ENCODE measurements around the gene IL1A. TPM values are rescaled to one million over a fixed set of nuclear protein-coding genes. Genes with fewer than 3 reads are reported as not detected.

IL1A gene
- polyA plus RNA-seq, 1 of the 3 experiments (the other 2 are of a cell fraction), result not detected

DNA sequence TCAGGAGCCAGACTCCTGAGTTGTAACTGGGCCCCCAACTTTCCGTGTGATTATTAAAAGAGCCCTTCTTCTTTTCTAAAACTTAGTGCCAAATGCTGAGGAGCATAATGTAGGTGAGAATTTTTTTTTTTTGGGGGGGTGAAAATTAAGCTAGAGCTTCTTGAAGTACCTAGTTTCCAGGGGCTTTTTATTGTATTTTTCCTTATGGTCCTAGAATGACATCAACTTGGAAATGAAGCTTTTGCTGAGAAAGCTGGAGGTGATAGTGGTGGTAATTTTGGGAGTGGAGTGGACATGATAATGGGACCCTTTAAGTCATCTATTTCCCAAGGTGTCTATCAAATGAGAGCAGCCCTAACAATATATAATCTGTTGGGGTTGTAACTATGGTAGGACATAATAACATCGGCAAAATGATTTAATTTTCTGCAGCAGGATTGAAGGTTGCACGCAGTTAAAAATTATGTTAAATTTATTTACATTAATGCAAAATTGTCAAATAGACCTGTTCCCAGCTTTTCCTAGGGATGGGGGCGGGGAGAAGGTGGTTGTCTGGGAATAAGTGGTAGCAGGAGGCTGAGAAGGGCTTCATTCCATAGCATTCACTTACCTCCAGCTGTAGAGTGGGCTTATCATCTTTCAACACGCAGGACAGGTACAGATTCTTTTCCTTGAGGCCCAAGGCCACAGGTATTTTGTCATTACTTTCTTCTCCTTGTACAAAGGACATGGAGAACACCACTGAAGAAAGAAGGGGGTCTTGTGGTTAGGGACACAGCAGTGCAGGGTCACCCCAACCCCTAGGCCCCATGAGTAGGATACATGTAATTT, 46.6 kb upstream of the IL1A start:
- DNase-seq, result no peak
- Histone ChIP-seq H3K9me3 (no peaks in the 10 kb centered on the region), H3K79me2 (ENCODE audit: insufficient read depth) (no peaks in the 10 kb centered on the region), H4K20me1 (ENCODE audit: insufficient read depth) (no peaks in the 10 kb centered on the region), H3K27ac (ENCODE audit: low read depth in 2 of 2, low read length in 1 of 2) (no peak overlapping the region), H3K4me2 (no peak overlapping the region), H3K9ac (no peak overlapping the region), H3K36me3 (replicated peaks in 1 of 2; ENCODE audit: control insufficient read depth in 1 of 2, insufficient read depth in 2 of 2, low read length in 1 of 2) (no peaks in the 10 kb centered on the region), H3F3A (replicated peaks; ENCODE audit: insufficient read depth) (no peaks in the 10 kb centered on the region), H3K27me3 (ENCODE audit: insufficient read depth) (no peaks in the 10 kb centered on the region), H3K4me3 (ENCODE audit: low read depth in 2 of 2, low read length in 1 of 2) (no peak overlapping the region), H3K4me1 (ENCODE audit: control insufficient read depth in 1 of 2, insufficient read depth in 2 of 2, low read depth in 1 of 2, low read length in 1 of 2) (no peaks in the 10 kb centered on the region), H2AFZ (ENCODE audit: low read depth) (no peak overlapping the region), H3K9me2 (no peaks in the 10 kb centered on the region)
- POLR2A ChIA-PET, result no interaction called here
- TF ChIP-seq USF2 (IDR thresholded peaks at IDR 0.05; ENCODE audit: borderline replicate concordance, low read depth, low read length) (no peak), CHD2 (IDR thresholded peaks at IDR 0.05; ENCODE audit: low read length, partially characterized antibody) (no peak), EP300 (IDR thresholded peaks at IDR 0.05; ENCODE audit: borderline replicate concordance in 1 of 2, low read depth in 1 of 2, low read length in 1 of 2) (no peak), FOXM1 (IDR thresholded peaks at IDR 0.05; ENCODE audit: low read depth) (no peak), TEAD4 (IDR thresholded peaks at IDR 0.05; ENCODE audit: borderline replicate concordance, insufficient read depth) (no peak), TCF12 (IDR thresholded peaks at IDR 0.05) (no peak), FOSL2 (IDR thresholded peaks at IDR 0.05; ENCODE audit: borderline replicate concordance, low read depth) (no peak), RFX5 (IDR thresholded peaks at IDR 0.05; ENCODE audit: low read length) (no peak), JUND (IDR thresholded peaks at IDR 0.05) (no peak), NRF1 (IDR thresholded peaks at IDR 0.05; ENCODE audit: low read depth, low read length) (no peak), NFIC (IDR thresholded peaks at IDR 0.05; ENCODE audit: borderline replicate concordance) (no peak)
- TF ChIP-seq, protein P1, sequence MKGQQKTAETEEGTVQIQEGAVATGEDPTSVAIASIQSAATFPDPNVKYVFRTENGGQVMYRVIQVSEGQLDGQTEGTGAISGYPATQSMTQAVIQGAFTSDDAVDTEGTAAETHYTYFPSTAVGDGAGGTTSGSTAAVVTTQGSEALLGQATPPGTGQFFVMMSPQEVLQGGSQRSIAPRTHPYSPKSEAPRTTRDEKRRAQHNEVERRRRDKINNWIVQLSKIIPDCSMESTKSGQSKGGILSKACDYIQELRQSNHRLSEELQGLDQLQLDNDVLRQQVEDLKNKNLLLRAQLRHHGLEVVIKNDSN (IDR thresholded peaks at IDR 0.05; ENCODE audit: borderline replicate concordance, low read depth), result no peak
- TF ChIP-seq, protein P2, sequence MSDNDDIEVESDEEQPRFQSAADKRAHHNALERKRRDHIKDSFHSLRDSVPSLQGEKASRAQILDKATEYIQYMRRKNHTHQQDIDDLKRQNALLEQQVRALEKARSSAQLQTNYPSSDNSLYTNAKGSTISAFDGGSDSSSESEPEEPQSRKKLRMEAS (IDR thresholded peaks at IDR 0.05; ENCODE audit: low read depth), result no peak
- CTCF ChIA-PET, result no interaction called here
- 40% methylated on average over 5 of the region's 5 CpGs for WGBS (ENCODE audit: low lambda C conversion rate)

- H3K4me3 ChIP-seq (ENCODE audit: low read depth in 2 of 2, low read length in 1 of 2), result no peak overlapping the region
- POLR2A ChIA-PET, result no interaction called here
- H3K9me2 ChIP-seq, result no peaks in the 10 kb centered on the region
- DNase-seq, result no peak
- H3K9me3 ChIP-seq, result no peaks in the 10 kb centered on the region
- CTCF ChIA-PET, result no interaction called here
- no peak overlapping the region for H3K27ac ChIP-seq (ENCODE audit: low read depth in 2 of 2, low read length in 1 of 2)
- no peak overlapping the region for H2AFZ ChIP-seq (ENCODE audit: low read depth)
- H4K20me1 ChIP-seq (ENCODE audit: insufficient read depth), result no peaks in the 10 kb centered on the region
- TF ChIP-seq MXI1 (IDR thresholded peaks at IDR 0.05; ENCODE audit: low read depth, low read length) (no peak), MEF2A (IDR thresholded peaks at IDR 0.05; ENCODE audit: borderline replicate concordance, low read depth) (no peak), RCOR1 (IDR thresholded peaks at IDR 0.05; ENCODE audit: low read length) (no peak), JUND (IDR thresholded peaks at IDR 0.05) (no peak), SIN3A (IDR thresholded peaks at IDR 0.05; ENCODE audit: borderline replicate concordance, low read depth, low read length) (no peak), FOSL2 (IDR thresholded peaks at IDR 0.05; ENCODE audit: borderline replicate concordance, low read depth) (no peak)
- TF ChIP-seq, protein P1 (IDR thresholded peaks at IDR 0.05; ENCODE audit: borderline replicate concordance, low read depth), result no peak
- TF ChIP-seq, protein P2 (IDR thresholded peaks at IDR 0.05; ENCODE audit: low read depth), result no peak
- H3K9ac ChIP-seq, result no peak overlapping the region
- H3K4me1 ChIP-seq (ENCODE audit: control insufficient read depth in 1 of 2, insufficient read depth in 2 of 2, low read depth in 1 of 2, low read length in 1 of 2), result no peaks in the 10 kb centered on the region
- no peaks in the 10 kb centered on the region for H3K79me2 ChIP-seq (ENCODE audit: insufficient read depth)
- 55% methylated on average over 10 of the region's 10 CpGs for WGBS (ENCODE audit: low lambda C conversion rate)
- H3K4me2 ChIP-seq, result no peak overlapping the region
- no peaks in the 10 kb centered on the region for H3F3A ChIP-seq (replicated peaks; ENCODE audit: insufficient read depth)
- no peaks in the 10 kb centered on the region for H3K36me3 ChIP-seq (replicated peaks in 1 of 2; ENCODE audit: control insufficient read depth in 1 of 2, insufficient read depth in 2 of 2, low read length in 1 of 2)
- H3K27me3 ChIP-seq (ENCODE audit: insufficient read depth), result no peaks in the 10 kb centered on the region
Observed at GRCh38 chr2:112829961-112830681, 45.8 kb upstream of the IL1A start.
